Stomach smooth muscle (tissue), 2 donors: ENCODE data around the gene ACBD6.

Source experiments
- H3K27ac ChIP-seq: one replicate; pipeline ENCODE4 v1.7.0; 2013; ENCODE audit warnings: mild to moderate bottlenecking, low read length, inconsistent platforms
- H3K27me3 ChIP-seq, 2 donors: one replicate each; pipeline ENCODE4 v1.7.0; 2013; ENCODE audit warnings: low read length in 2 of 2; ENCODE audit not compliant: insufficient read depth in 2 of 2, control insufficient read depth in 1 of 2
- H3K36me3 ChIP-seq, 2 donors: one replicate each; pipeline ENCODE4 v1.7.0; 2013; ENCODE audit warnings: low read length in 2 of 2; ENCODE audit not compliant: control insufficient read depth in 2 of 2, insufficient read depth in 2 of 2
- H3K4me1 ChIP-seq: one replicate; pipeline ENCODE4 v1.7.0; 2013; ENCODE audit warnings: low read length; ENCODE audit not compliant: control insufficient read depth, insufficient read depth
- H3K4me3 ChIP-seq, 2 donors: one replicate each; pipeline ENCODE4 v1.7.0; 2013; ENCODE audit warnings: low read length in 2 of 2
- H3K9ac ChIP-seq, 2 donors: one replicate each; pipeline ENCODE4 v1.7.0; 2013; ENCODE audit warnings: low read length in 2 of 2, mild to moderate bottlenecking in 1 of 2
- H3K9me3 ChIP-seq, 2 donors: one replicate each; pipeline ENCODE4 v1.7.0; 2013; ENCODE audit warnings: low read length in 2 of 2; ENCODE audit not compliant: control insufficient read depth in 2 of 2
- donor health status: healthy.
- donor health status: Pancreatic carcinoma.

Gene ACBD6

DNA sequence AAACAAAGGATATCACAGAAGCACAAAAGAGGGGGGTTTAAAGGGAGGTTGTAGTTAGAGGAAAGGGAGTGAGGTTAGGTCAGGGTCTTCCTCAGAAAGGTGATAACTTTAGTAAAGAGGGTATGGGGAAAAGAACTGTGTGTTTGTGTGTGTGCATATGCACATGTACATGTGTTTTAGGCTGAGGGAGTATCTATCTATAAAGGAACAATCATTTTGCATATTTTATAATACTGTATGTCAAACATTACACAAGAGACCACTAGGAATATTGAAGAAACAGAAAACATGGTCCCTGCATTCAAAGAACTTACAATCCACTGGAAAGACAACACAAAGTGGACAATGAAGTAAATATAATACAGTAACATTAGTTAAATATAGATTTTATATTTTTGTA, 132.2 kb downstream of the ACBD6 start:
- no peak overlapping the region for H3K9ac ChIP-seq
- H3K27me3 ChIP-seq = no peaks in the 10 kb centered on the region
- no peaks in the 10 kb centered on the region for H3K4me1 ChIP-seq
- no peak overlapping the region for H3K4me3 ChIP-seq
- H3K9me3 ChIP-seq = no peaks in the 10 kb centered on the region
- H3K27ac ChIP-seq = no peak overlapping the region
- no peaks in the 10 kb centered on the region for H3K36me3 ChIP-seq

GRCh38 chr1:180369061-180369460, 133.3 kb downstream of the ACBD6 start:
- no peaks in the 10 kb centered on the region for H3K4me1 ChIP-seq
- no peaks in the 10 kb centered on the region for H3K9me3 ChIP-seq
- H3K36me3 ChIP-seq = no peaks in the 10 kb centered on the region
- no peaks in the 10 kb centered on the region for H3K27me3 ChIP-seq
- H3K27ac ChIP-seq = no peak overlapping the region
- no peak overlapping the region for H3K9ac ChIP-seq
- no peak overlapping the region for H3K4me3 ChIP-seq

DNA sequence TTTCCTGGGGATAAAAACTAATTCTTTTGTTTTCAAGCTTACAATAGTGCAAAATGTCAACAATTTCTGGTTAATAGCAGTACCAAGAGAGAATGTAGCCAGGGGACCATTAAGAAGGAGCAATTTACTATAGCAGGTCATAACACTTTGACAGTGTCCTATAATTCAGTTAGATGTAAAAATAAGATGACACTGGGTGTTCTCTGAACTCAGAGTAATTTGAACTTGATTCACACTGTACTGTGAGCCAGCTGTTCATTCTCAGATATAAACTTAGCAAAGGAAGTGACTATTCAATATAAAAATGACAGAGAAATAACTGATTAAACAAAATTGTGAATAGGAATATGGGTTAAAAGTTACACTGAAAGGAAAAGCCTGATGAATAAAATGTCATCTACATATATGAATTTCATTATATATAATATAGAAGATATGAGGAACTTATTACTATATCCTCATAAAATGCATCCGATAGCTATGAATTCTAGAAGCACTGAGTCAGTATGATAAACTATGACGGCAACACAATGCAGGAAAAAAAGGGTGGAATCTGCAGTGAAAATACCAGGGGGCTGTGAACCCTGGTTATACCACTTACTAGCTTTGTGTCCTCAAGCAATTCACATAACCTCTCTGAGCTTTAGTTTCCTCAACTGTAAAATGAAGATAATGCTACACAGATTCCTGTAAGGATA, 135.9 kb downstream of the ACBD6 start:
- Histone ChIP-seq H3K9me3 (no peaks in the 10 kb centered on the region), H3K27ac (no peak overlapping the region), H3K4me3 (no peak overlapping the region), H3K4me1 (no peaks in the 10 kb centered on the region), H3K36me3 (no peaks in the 10 kb centered on the region), H3K27me3 (no peaks in the 10 kb centered on the region), H3K9ac (no peak overlapping the region)

DNA sequence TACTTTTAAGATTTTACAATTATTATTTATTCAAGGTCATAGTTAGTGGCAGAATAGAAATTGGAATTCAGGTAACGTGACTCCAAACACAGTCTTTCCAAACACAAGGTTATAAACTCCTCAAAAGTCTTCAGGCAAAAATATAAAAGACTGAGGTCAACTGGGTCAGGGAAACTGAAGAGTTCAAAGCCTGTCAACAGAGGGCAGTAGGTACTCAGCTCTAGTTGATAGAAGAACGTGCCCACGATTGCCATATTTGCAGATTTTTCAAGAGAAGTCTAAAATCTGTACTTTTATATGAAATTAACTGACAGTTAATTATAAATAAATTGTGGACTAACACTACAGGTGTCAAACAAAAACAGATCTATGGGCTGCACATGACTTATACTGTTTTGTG, 137.3 kb downstream of the ACBD6 start:
- H3K9ac ChIP-seq = no peak overlapping the region
- H3K4me1 ChIP-seq = no peaks in the 10 kb centered on the region
- no peaks in the 10 kb centered on the region for H3K27me3 ChIP-seq
- no peak overlapping the region for H3K4me3 ChIP-seq
- H3K36me3 ChIP-seq = no peaks in the 10 kb centered on the region
- no peak overlapping the region for H3K27ac ChIP-seq
- no peaks in the 10 kb centered on the region for H3K9me3 ChIP-seq

DNA sequence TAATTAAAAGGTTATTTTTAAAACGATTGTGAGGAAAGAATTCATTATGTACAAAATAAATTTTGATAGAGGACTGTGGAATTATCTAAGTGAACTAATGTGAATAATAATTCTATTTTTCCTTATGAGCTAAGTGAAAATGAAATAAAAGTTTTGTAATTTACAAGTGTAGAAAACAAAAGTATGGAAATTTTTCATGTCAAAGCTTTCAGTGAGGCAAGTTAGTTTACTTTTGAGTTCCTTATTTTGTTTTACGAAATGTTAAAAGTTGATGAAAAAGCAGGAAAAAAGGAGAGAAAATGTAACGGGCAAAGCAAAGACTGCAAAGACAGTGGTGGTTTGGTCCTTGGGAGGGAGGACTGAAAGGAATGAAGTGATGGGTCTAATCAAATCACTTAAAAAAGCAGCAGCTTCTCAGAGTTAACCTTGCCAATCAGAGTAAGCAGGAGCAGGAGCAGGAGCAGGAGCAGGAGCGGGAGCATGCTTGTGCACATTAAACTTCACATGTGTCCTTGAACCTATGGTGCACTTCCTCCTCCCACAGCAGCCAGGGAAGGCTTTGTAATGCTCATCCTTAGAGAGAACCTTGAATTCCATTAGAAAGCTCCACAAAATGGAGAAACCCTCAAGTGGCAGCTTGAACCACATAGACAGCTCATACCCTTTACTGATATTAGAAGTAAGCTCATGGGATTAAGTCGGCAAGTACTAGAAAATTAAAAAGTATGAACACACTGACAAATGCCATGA, 139.0 kb downstream of the ACBD6 start:
- no peaks in the 10 kb centered on the region for H3K9me3 ChIP-seq
- H3K27me3 ChIP-seq = no peaks in the 10 kb centered on the region
- no peak overlapping the region for H3K9ac ChIP-seq
- H3K4me3 ChIP-seq = no peak overlapping the region
- no peak overlapping the region for H3K27ac ChIP-seq
- no peaks in the 10 kb centered on the region for H3K36me3 ChIP-seq
- H3K4me1 ChIP-seq = no peaks in the 10 kb centered on the region

DNA sequence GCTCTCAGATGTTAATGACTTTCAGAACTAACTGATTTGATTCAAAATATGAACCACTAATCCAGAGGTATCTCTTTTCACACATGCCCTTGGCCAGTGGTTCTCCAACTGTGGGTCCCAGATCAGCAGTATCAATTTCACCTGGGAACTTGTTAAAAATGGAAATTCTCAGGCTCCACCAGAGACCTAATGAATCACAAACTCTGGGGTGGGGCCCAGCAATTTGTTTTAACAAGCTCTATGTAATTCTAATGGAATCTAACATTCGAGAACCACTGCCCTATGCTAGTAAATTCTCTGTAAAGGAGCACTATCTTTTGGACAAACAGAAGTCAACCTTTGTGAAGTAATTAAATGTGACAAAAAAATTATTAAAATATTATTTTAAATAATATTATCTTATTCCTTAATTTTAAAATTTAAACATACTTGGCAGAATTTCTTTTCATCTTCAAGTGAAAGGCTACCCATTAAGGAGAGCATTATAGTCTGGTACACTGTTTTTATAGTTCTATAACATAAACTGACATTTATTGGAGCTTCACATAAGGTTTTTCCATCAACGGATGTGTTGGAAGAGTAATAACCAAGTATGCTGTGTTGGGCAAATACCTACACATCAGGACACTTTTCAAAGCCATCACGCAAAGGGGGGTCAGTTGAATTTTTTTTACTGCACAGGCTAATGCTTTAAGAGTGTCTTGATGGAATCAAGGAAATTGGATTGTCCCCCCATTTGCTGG, 141.9 kb downstream of the ACBD6 start:
- no peaks in the 10 kb centered on the region for H3K9me3 ChIP-seq
- H3K9ac ChIP-seq = no peak overlapping the region
- H3K36me3 ChIP-seq = no peaks in the 10 kb centered on the region
- no peak overlapping the region for H3K27ac ChIP-seq
- no peaks in the 10 kb centered on the region for H3K27me3 ChIP-seq
- no peaks in the 10 kb centered on the region for H3K4me1 ChIP-seq
- H3K4me3 ChIP-seq = no peak overlapping the region

DNA sequence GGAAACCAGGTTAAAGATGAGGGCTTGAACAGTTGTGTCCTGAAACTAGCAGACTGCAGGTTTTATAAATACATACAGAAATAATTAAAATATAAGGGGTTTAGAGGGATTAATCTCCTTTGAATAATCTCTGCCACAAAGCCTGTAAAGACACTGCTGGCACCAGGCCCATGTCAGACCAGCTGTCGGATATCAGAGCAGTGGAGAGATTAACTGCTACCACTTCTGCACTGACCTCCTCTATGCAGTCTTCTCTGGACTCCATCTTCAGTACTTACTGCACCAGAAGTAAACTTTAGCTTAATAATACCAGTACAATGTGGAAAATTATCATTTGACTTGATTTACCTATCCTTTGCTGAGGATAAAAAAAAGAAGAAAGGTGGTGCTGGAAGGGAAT, 143.7 kb downstream of the ACBD6 start:
- Histone ChIP-seq H3K9ac (no peak overlapping the region), H3K9me3 (no peaks in the 10 kb centered on the region), H3K4me3 (no peak overlapping the region), H3K27me3 (no peaks in the 10 kb centered on the region), H3K36me3 (no peaks in the 10 kb centered on the region), H3K4me1 (no peaks in the 10 kb centered on the region), H3K27ac (no peak overlapping the region)

GRCh38 chr1:180353945-180354344, 148.4 kb downstream of the ACBD6 start:
- no peaks in the 10 kb centered on the region for H3K27me3 ChIP-seq

GRCh38 chr1:180352588-180352987, 149.8 kb downstream of the ACBD6 start:
- no peak overlapping the region for H3K4me3 ChIP-seq
- no peaks in the 10 kb centered on the region for H3K4me1 ChIP-seq

More at GRCh38 chr1:180353945-180354344, 148.4 kb downstream of the ACBD6 start:
- no peaks in the 10 kb centered on the region for H3K9me3 ChIP-seq
- H3K27ac ChIP-seq = no peak overlapping the region
- no peak overlapping the region for H3K9ac ChIP-seq
- no peaks in the 10 kb centered on the region for H3K4me1 ChIP-seq
- H3K36me3 ChIP-seq = no peaks in the 10 kb centered on the region
- no peak overlapping the region for H3K4me3 ChIP-seq

GRCh38 chr1:180352021-180352420, 150.4 kb downstream of the ACBD6 start:
- H3K4me3 ChIP-seq = no peak overlapping the region

More at GRCh38 chr1:180352588-180352987, 149.8 kb downstream of the ACBD6 start:
- Histone ChIP-seq H3K27me3 (no peaks in the 10 kb centered on the region), H3K36me3 (no peaks in the 10 kb centered on the region), H3K27ac (no peak overlapping the region), H3K9ac (no peak overlapping the region), H3K9me3 (no peaks in the 10 kb centered on the region)

More at GRCh38 chr1:180352021-180352420, 150.4 kb downstream of the ACBD6 start:
- Histone ChIP-seq H3K9ac (no peak overlapping the region), H3K4me1 (no peaks in the 10 kb centered on the region), H3K27me3 (no peaks in the 10 kb centered on the region), H3K36me3 (no peaks in the 10 kb centered on the region), H3K27ac (no peak overlapping the region), H3K9me3 (no peaks in the 10 kb centered on the region)
